Gastroesophageal sphincter (tissue), 3 donors: ENCODE measurements around the gene TMEM121B.
"Not testable (repeated sequence)": the region's sequence is repeated elsewhere in the genome, so short reads cannot be mapped to it uniquely, and the experiment has no call there.

Experiments
- EP300 ChIP-seq: sonication (generic); formaldehyde crosslinking; IDR thresholded peaks from one replicate; pipeline ENCODE4 v1.6.1; 2017; ENCODE audit warnings: antibody characterized with exemption, mild to moderate bottlenecking
- POLR2AphosphoS5 ChIP-seq: sonication (generic); formaldehyde crosslinking; IDR thresholded peaks from one replicate; pipeline ENCODE4 v1.6.1; 2017; ENCODE audit warnings: antibody characterized with exemption
- TF ChIP-seq, protein P1 (sequence below), 4 experiments: fragments of 200-600 bp in 2 of 4; fragments of 450-650 bp in 2 of 4; sonication (generic) in 1 of 4; IDR thresholded peaks; one replicate each; pipeline ENCODE4 v1.5.1; 2017 to 2019; ENCODE audit warnings: antibody characterized with exemption in 4 of 4, mild to moderate bottlenecking in 2 of 4, moderate library complexity in 2 of 4

DNA sequence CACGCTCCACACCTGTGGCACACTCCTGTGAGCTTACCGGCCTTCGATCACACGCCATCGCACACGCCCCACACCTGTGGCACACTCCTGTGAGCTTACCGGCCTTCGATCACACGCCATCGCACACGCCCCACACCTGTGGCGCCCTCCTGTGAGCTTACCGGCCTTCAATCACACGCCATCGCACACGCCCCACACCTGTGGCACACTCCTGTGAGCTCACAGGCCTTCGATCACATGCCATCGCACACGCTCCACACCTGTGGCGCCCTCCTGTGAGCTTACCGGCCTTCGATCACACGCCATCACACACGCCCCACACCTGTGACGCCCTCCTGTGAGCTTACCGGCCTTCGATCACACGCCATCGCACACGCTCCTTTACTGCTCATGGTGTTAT lies 26.3 kb upstream of the TMEM121B start:
- TF ChIP-seq, protein P1, sequence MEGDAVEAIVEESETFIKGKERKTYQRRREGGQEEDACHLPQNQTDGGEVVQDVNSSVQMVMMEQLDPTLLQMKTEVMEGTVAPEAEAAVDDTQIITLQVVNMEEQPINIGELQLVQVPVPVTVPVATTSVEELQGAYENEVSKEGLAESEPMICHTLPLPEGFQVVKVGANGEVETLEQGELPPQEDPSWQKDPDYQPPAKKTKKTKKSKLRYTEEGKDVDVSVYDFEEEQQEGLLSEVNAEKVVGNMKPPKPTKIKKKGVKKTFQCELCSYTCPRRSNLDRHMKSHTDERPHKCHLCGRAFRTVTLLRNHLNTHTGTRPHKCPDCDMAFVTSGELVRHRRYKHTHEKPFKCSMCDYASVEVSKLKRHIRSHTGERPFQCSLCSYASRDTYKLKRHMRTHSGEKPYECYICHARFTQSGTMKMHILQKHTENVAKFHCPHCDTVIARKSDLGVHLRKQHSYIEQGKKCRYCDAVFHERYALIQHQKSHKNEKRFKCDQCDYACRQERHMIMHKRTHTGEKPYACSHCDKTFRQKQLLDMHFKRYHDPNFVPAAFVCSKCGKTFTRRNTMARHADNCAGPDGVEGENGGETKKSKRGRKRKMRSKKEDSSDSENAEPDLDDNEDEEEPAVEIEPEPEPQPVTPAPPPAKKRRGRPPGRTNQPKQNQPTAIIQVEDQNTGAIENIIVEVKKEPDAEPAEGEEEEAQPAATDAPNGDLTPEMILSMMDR (IDR thresholded peaks at IDR 0.05) = not testable (repeated sequence)
- not testable (repeated sequence) for TF ChIP-seq POLR2AphosphoS5, EP300
